GM11168 (cell line): ENCODE results near the gene ZNF281.
"Not testable (repeated sequence)": the region's sequence is repeated elsewhere in the genome, so short reads cannot be mapped to it uniquely, and the experiment has no call there.

Source experiments
- in situ Hi-C: fragments of 300-500 bp; cut with MboI; formaldehyde crosslinking; loops from one replicate; pipeline ENCODE4 v1.12.0; 2022; ENCODE audit warnings: low sequenced_read_pairs; ENCODE audit not compliant: unreplicated experiment

The ZNF281 gene

GRCh38 chr1:200409761-200410565 lies at the start of gene ZNF281:
Gene ZNF281 (minus strand): TSS chr1:200410036. CDS start chr1:200409705, 331 bp downstream.
- in situ Hi-C loops = no loop called here

- in situ Hi-C loops = no loop called here
Observed at GRCh38 chr1:200458780-200459179, 48.9 kb upstream of the ZNF281 start.

- in situ Hi-C loops = no loop called here
Observed at GRCh38 chr1:200457810-200458209, 48.0 kb upstream of the ZNF281 start.

GRCh38 chr1:200454425-200454824 lies 44.6 kb upstream of the ZNF281 start:
- in situ Hi-C loops = no loop called here

GRCh38 chr1:200453553-200453905 lies 43.7 kb upstream of the ZNF281 start:
- in situ Hi-C loops = no loop called here

GRCh38 chr1:200452850-200453552 lies 43.2 kb upstream of the ZNF281 start:
- in situ Hi-C loops = no loop called here

GRCh38 chr1:200448034-200448762 lies 38.4 kb upstream of the ZNF281 start:
- in situ Hi-C loops = no loop called here

- in situ Hi-C loops = no loop called here
Observed at GRCh38 chr1:200445213-200445612, 35.4 kb upstream of the ZNF281 start.

- in situ Hi-C loops = no loop called here
Observed at GRCh38 chr1:200444478-200444877, 34.6 kb upstream of the ZNF281 start.

- in situ Hi-C loops = no loop called here
Observed at GRCh38 chr1:200443860-200444259, 34.0 kb upstream of the ZNF281 start.

GRCh38 chr1:200442537-200443156 lies 32.8 kb upstream of the ZNF281 start:
- in situ Hi-C loops = no loop called here

GRCh38 chr1:200442023-200442422 lies 32.2 kb upstream of the ZNF281 start:
- in situ Hi-C loops = no loop called here

- in situ Hi-C loops = no loop called here
Observed at GRCh38 chr1:200438911-200439310, 29.1 kb upstream of the ZNF281 start.

GRCh38 chr1:200438413-200438812 lies 28.6 kb upstream of the ZNF281 start:
- in situ Hi-C loops = not testable (repeated sequence)

- in situ Hi-C loops = no loop called here
Observed at GRCh38 chr1:200437556-200438203, 27.8 kb upstream of the ZNF281 start.

- in situ Hi-C loops = no loop called here
Observed at GRCh38 chr1:200437088-200437487, 27.3 kb upstream of the ZNF281 start.

GRCh38 chr1:200436436-200436835 lies 26.6 kb upstream of the ZNF281 start:
- in situ Hi-C loops = no loop called here

GRCh38 chr1:200435200-200435780 lies 25.5 kb upstream of the ZNF281 start:
- in situ Hi-C loops = no loop called here

GRCh38 chr1:200433586-200433985 lies 23.8 kb upstream of the ZNF281 start:
- in situ Hi-C loops = no loop called here

- in situ Hi-C loops = no loop called here
Observed at GRCh38 chr1:200432586-200432985, 22.8 kb upstream of the ZNF281 start.
